A549 (cell line): ENCODE measurements around the gene SPECC1. TPM values are rescaled to one million over a fixed set of nuclear protein-coding genes. Genes with fewer than 3 reads are reported as not detected.

Source experiments
- ATAC-seq, 2 experiments: fragments of 200-7000 bp in 1 of 2; fragments of >200 bp in 1 of 2; cut with Nextera tagmentation in 1 of 2; cut with Tn5 transposase in 1 of 2; 3 replicates each; pipeline versions ENCODE4 v1.8.0 to v1.9.1; 2018 to 2020; ENCODE audit warnings: mild to moderate bottlenecking in 1 of 2, moderate library complexity in 1 of 2
- CTCF ChIA-PET: fragments of 300-600 bp; sonication (Branson Sonifier 250); formaldehyde crosslinking; extraction: SDS; loops from one replicate; lab custom pipeline; 2021; ENCODE audit warnings: antibody characterized with exemption, inconsistent platforms; lab: Yijun Ruan, JAX
- POLR2A ChIA-PET: fragments of 350-600 bp; formaldehyde crosslinking; extraction: SDS; loops from one replicate; lab custom pipeline; 2021; ENCODE audit warnings: antibody characterized with exemption, inconsistent platforms; lab: Yijun Ruan, JAX
- DNase-seq, 2 experiments: peaks; one replicate each; pipeline versions ENCODE4 v3.0.0 to v3.0.0-alpha.2; 2011 to 2016; ENCODE audit warnings: low read depth in 1 of 2, low spot score in 1 of 2
- FAIRE-seq: peaks from 2 replicates; lab custom pipeline; 2011; peaks lifted over from hg19 to GRCh38; lab: Jason Lieb, UNC
- H3K27ac ChIP-seq, 2 experiments: fragments of >200 bp; sonication (Bioruptor Twin); formaldehyde crosslinking; 3 replicates each; pipeline ENCODE4 v1.5.1; 2016 to 2017
- H3K4me1 ChIP-seq: fragments of >200 bp; sonication (Bioruptor Twin); formaldehyde crosslinking; 3 replicates; pipeline ENCODE4 v1.6.1; 2016
- H3K4me2 ChIP-seq: fragments of >200 bp; sonication (Bioruptor Twin); formaldehyde crosslinking; 3 replicates; pipeline ENCODE4 v1.6.1; 2016
- H3K4me3 ChIP-seq: fragments of >200 bp; sonication (Bioruptor Twin); formaldehyde crosslinking; 3 replicates; pipeline ENCODE4 v1.5.1; 2016
- H3K9me3 ChIP-seq: fragments of >200 bp; sonication (Bioruptor Twin); formaldehyde crosslinking; 3 replicates; pipeline ENCODE4 v1.6.1; 2016
- ATOH8 ChIP-seq: fragments of 250-450 bp; sonication (Bioruptor Pico); IDR thresholded peaks from 2 replicates; pipeline ENCODE4 v1.5.0; 2020; ENCODE audit warnings: low read depth, mild to moderate bottlenecking, moderate library complexity
- BCL3 ChIP-seq: fragments of >200 bp; sonication (Bioruptor Twin); formaldehyde crosslinking; IDR thresholded peaks from 3 replicates; pipeline ENCODE4 v1.6.1; 2016
- EHMT2 ChIP-seq: fragments of 200-600 bp; sonication (generic); IDR thresholded peaks from 2 replicates; pipeline ENCODE4 v1.6.1; 2016; ENCODE audit warnings: antibody characterized with exemption, low read depth, mild to moderate bottlenecking, moderate library complexity
- EP300 ChIP-seq, 2 experiments: fragments of >200 bp; sonication (Bioruptor Twin); formaldehyde crosslinking; IDR thresholded peaks; 2 replicates in 1 of 2; 3 replicates in 1 of 2; pipeline ENCODE4 v1.6.1; 2016 to 2017
- ESRRA ChIP-seq: fragments of 150-350 bp; IDR thresholded peaks from 2 replicates; pipeline ENCODE4 v1.6.1; 2014; ENCODE audit warnings: mild to moderate bottlenecking, low read length, borderline replicate concordance
- FOSB ChIP-seq: fragments of 250-450 bp; sonication (Bioruptor Pico); IDR thresholded peaks from 2 replicates; pipeline ENCODE4 v1.5.0; 2020; ENCODE audit warnings: mild to moderate bottlenecking, moderate library complexity
- HDAC2 ChIP-seq: fragments of 200-600 bp; sonication (generic); IDR thresholded peaks from 2 replicates; pipeline ENCODE4 v1.6.1; 2016
- HMGXB4 ChIP-seq: fragments of 250-450 bp; sonication (Bioruptor Pico); IDR thresholded peaks from 2 replicates; pipeline ENCODE4 v1.5.0; 2021; ENCODE audit warnings: mild to moderate bottlenecking, moderate library complexity, borderline replicate concordance
- HOXA7 ChIP-seq: fragments of 250-450 bp; sonication (Bioruptor Pico); IDR thresholded peaks from 2 replicates; pipeline ENCODE4 v1.5.0; 2020; ENCODE audit warnings: mild to moderate bottlenecking, moderate library complexity
- HOXB13 ChIP-seq: fragments of 250-450 bp; sonication (Bioruptor Pico); IDR thresholded peaks from 2 replicates; pipeline ENCODE4 v1.5.0; 2020; ENCODE audit warnings: low read depth, mild to moderate bottlenecking, moderate library complexity
- HOXB5 ChIP-seq: fragments of 250-450 bp; sonication (Bioruptor Pico); IDR thresholded peaks from 2 replicates; pipeline ENCODE4 v1.5.0; 2020; ENCODE audit warnings: mild to moderate bottlenecking, moderate library complexity
- JUNB ChIP-seq: fragments of >200 bp; sonication (Bioruptor Twin); formaldehyde crosslinking; IDR thresholded peaks from 2 replicates; pipeline ENCODE4 v1.6.1; 2016
- KDM1A ChIP-seq: fragments of 200-600 bp; sonication (generic); IDR thresholded peaks from 2 replicates; pipeline ENCODE4 v1.6.1; 2016; ENCODE audit warnings: low read depth, mild to moderate bottlenecking
- KDM5A ChIP-seq: fragments of 200-600 bp; sonication (generic); IDR thresholded peaks from 2 replicates; pipeline ENCODE4 v1.6.1; 2016; ENCODE audit warnings: antibody characterized with exemption, mild to moderate bottlenecking
- MAZ ChIP-seq: fragments of 150-350 bp; IDR thresholded peaks from 2 replicates; pipeline ENCODE4 v1.6.1; 2014; ENCODE audit warnings: antibody characterized with exemption, low read depth, low read length, borderline replicate concordance
- NR3C1 ChIP-seq: fragments of >200 bp; sonication (Bioruptor Twin); formaldehyde crosslinking; IDR thresholded peaks from 3 replicates; pipeline ENCODE4 v1.6.1; 2017
- PBX3 ChIP-seq: IDR thresholded peaks from 2 replicates; pipeline ENCODE4 v1.6.1; 2012
- RAD21 ChIP-seq, 2 experiments: fragments of >200 bp in 1 of 2; sonication (Bioruptor Twin) in 1 of 2; formaldehyde crosslinking in 1 of 2; IDR thresholded peaks in 1 of 2; conservative IDR thresholded peaks in 1 of 2; 2 replicates in 1 of 2; 3 replicates in 1 of 2; pipeline ENCODE4 v1.6.1; 2012 to 2018; ENCODE audit warnings: inconsistent platforms in 1 of 2
- RARB ChIP-seq: fragments of 250-450 bp; sonication (Bioruptor Pico); IDR thresholded peaks from 2 replicates; pipeline ENCODE4 v1.8.0; 2021; ENCODE audit warnings: mild to moderate bottlenecking, moderate library complexity
- RCOR1 ChIP-seq: fragments of 150-350 bp; IDR thresholded peaks from 2 replicates; pipeline ENCODE4 v1.6.1; 2014; ENCODE audit warnings: antibody characterized with exemption, low read length, low read depth
- REST ChIP-seq: fragments of 200-600 bp; sonication (generic); IDR thresholded peaks from 2 replicates; pipeline ENCODE4 v1.6.1; 2016; ENCODE audit warnings: antibody characterized with exemption, mild to moderate bottlenecking, moderate library complexity
- RFX5 ChIP-seq: fragments of 450-650 bp; IDR thresholded peaks from 2 replicates; pipeline ENCODE4 v1.7.1; 2014; ENCODE audit warnings: antibody characterized with exemption, mild to moderate bottlenecking, moderate library complexity
- RNF2 ChIP-seq: fragments of 200-600 bp; sonication (generic); IDR thresholded peaks from 2 replicates; pipeline ENCODE4 v1.6.1; 2016; ENCODE audit warnings: low read depth, mild to moderate bottlenecking, antibody characterized with exemption, moderate library complexity, borderline replicate concordance
- SMC3 ChIP-seq: fragments of >200 bp; sonication (Bioruptor Twin); formaldehyde crosslinking; IDR thresholded peaks from 3 replicates; pipeline ENCODE4 v1.6.1; 2018; ENCODE audit warnings: inconsistent platforms
- TFCP2L1 ChIP-seq: fragments of 250-450 bp; sonication (Bioruptor Pico); IDR thresholded peaks from 2 replicates; pipeline ENCODE4 v1.5.0; 2021; ENCODE audit warnings: mild to moderate bottlenecking
- WGBS: methylation state at CpG from one replicate; pipeline ENCODE4 v1.1.6; 2017; ENCODE audit errors: missing lambda C conversion rate; 5-methylcytosine and 5-hydroxymethylcytosine counted together
- polyA plus RNA-seq, 4 experiments: library from polyadenylated mRNA; depleted of rRNA in 3 of 4; stranded (reverse); fragments of >200 nt; fragmentation: RNase III in 1 of 4; extraction: RNeasy Plus Mini Kit Qiagen cat#74134 plus additional on column Dnase treatment in 1 of 4; gene quantifications; 2 replicates in 3 of 4; 3 replicates in 1 of 4; pipeline ENCODE4 v1.2.3, GENCODE V29; 2011 to 2017

Gene SPECC1
- polyA plus RNA-seq, 2 of the 4 experiments (the other 2 are of a cell fraction): 45.1 to 66.2 TPM

GRCh38 chr17:20225162-20226115 lies 216.3 kb downstream of the SPECC1 start (continued):
- TF ChIP-seq SMC3 (peak; percentile 52; the same call in 2 of the 3 replicates), BCL3 (no peak), EP300 (IDR thresholded peaks at IDR 0.05) (no peak)
- TF ChIP-seq, all 56 proteins: peak for 3

DNA sequence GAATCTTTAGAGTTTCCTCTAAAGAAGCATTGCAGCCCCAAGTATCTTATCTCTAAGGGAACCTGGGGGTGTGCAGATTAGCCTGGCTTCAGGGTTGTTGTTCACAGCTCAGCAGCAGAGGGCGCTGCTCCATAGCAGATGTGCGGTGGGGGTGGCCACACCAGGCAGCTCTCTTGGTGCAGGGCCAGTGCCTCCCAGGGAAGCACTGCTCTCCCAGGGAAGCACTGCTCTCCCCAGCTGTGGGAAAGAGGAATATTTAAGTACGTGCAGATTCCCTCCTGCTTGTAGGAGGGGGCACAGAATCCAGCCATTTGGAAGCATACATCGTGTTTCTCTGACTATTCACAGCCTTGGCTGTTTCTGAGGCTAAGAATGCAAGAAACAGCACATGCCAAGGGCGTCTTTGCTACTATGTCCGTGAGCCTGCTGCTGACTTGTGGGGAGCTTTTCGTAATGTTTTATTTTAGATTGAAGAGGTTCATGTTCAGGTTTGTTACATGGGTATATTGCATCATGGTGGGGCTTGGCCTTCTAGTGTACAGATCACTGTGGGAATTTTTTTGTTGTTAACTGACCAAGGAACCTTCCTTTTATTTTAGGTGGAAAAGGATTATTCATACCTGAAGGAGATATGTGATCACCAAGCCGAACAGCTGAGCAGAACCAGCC lies 217.8 kb downstream of the SPECC1 start:
- H3K4me2 ChIP-seq: peak overlapping the region; percentile 47
- DNase-seq (peak; percentile 80 to 85), ATAC-seq (peak; percentile 95 to 97), FAIRE-seq (no peak)
- no peak overlapping the region for H3K4me3 ChIP-seq
- ChIA-PET POLR2A (interaction anchor here (1.5 to 2.0 kb wide), 2 partner anchors 24 to 71 kb away, joined by 6 to 10 read pairs; no protein-coding TSS in a partner anchor), CTCF (interaction anchor here (0.7 to 4.8 kb wide), 43 partner anchors 9 to 625 kb away, joined by 3 to 68 read pairs (median 7); no protein-coding TSS in a partner anchor)
- H3K27ac ChIP-seq: peak overlapping the region; percentile 62 to 83
- 44% methylated on average over 8 of the region's 8 CpGs for whole genome bisulfite sequencing
- peaks cover 64% of the 10 kb centered on the region for H3K4me1 ChIP-seq
- H3K9me3 ChIP-seq: no peaks in the 10 kb centered on the region
- TF ChIP-seq RNF2 (no peak), ESRRA (no peak), TFCP2L1 (no peak), HMGXB4 (CRISPR knock-in tag) (no peak), MAZ (no peak), FOSB (CRISPR knock-in tag) (no peak), HOXB5 (CRISPR knock-in tag) (no peak), REST (no peak), HOXA7 (CRISPR knock-in tag) (no peak), NR3C1 (no peak), SMC3 (peak; percentile 88), RCOR1 (no peak), RFX5 (no peak), RARB (no peak), KDM5A (no peak), EHMT2 (no peak), HOXB13 (CRISPR knock-in tag) (no peak), HDAC2 (no peak), ATOH8 (CRISPR knock-in tag) (no peak), KDM1A (no peak), PBX3 (no peak), JUNB (no peak), RAD21 (conservative IDR thresholded peaks at IDR 0.05 in 1 of 2, IDR thresholded peaks at IDR 0.05 in 1 of 2) (peak; percentile 89 to 91)
